ENCODE data around the gene DNM3.

DNM3 gene

DNA sequence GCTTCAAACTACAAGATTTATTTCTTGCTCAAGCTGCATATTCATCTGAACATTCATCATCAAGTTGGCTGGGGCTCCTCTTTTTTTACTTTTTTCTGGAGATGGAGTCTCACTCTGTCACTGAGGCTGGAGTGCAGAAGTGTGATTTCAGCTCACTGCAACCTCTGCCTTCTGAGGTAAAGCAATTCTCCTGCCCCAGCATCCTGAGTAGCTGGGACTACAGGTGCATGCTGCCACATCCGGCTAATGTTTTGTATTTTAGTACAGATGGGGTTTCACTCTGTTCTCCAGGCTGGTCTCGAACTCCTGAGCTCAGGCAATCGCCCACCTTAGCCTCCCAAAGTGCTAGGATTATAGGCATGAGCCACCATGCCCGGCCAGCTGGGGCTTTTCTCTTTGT, 490.9 kb downstream of the DNM3 start:
- H3K4me3 ChIP-seq (ENCODE audit: severe bottlenecking) = no peak overlapping the region
- no peaks in the 10 kb centered on the region for H3K36me3 ChIP-seq (ENCODE audit: low read depth)
- no peaks in the 10 kb centered on the region for H3K9me3 ChIP-seq (ENCODE audit: severe bottlenecking)
- H3K4me1 ChIP-seq (ENCODE audit: insufficient read depth, poor library complexity, severe bottlenecking) = no peaks in the 10 kb centered on the region
- no peaks in the 10 kb centered on the region for H3K27me3 ChIP-seq (ENCODE audit: insufficient read depth, poor library complexity, severe bottlenecking)
- ATAC-seq (ENCODE audit: low read depth) (no peak), DNase-seq (ENCODE audit: low spot score) (no peak)
- TF ChIP-seq CTCF (IDR thresholded peaks at IDR 0.05; ENCODE audit: poor library complexity, severe bottlenecking) = no peak
- no peak overlapping the region for H3K27ac ChIP-seq (ENCODE audit: poor library complexity, severe bottlenecking)

GRCh38 chr1:172335377-172335776, 494.1 kb downstream of the DNM3 start:
- TF ChIP-seq CTCF (IDR thresholded peaks at IDR 0.05; ENCODE audit: poor library complexity, severe bottlenecking) = no peak
- DNase-seq (ENCODE audit: low spot score) = no peak
- Histone ChIP-seq H3K27me3 (ENCODE audit: insufficient read depth, poor library complexity, severe bottlenecking) (no peaks in the 10 kb centered on the region), H3K36me3 (ENCODE audit: low read depth) (no peaks in the 10 kb centered on the region), H3K4me3 (ENCODE audit: severe bottlenecking) (no peak overlapping the region), H3K9me3 (ENCODE audit: severe bottlenecking) (no peaks in the 10 kb centered on the region), H3K27ac (ENCODE audit: poor library complexity, severe bottlenecking) (no peak overlapping the region), H3K4me1 (ENCODE audit: insufficient read depth, poor library complexity, severe bottlenecking) (no peaks in the 10 kb centered on the region)
- no peak for ATAC-seq (ENCODE audit: low read depth)

- no peak for TF ChIP-seq CTCF (IDR thresholded peaks at IDR 0.05; ENCODE audit: poor library complexity, severe bottlenecking)
- H3K27ac ChIP-seq (ENCODE audit: poor library complexity, severe bottlenecking) = no peak overlapping the region
- no peaks in the 10 kb centered on the region for H3K36me3 ChIP-seq (ENCODE audit: low read depth)
- no peaks in the 10 kb centered on the region for H3K27me3 ChIP-seq (ENCODE audit: insufficient read depth, poor library complexity, severe bottlenecking)
- no peaks in the 10 kb centered on the region for H3K9me3 ChIP-seq (ENCODE audit: severe bottlenecking)
- H3K4me3 ChIP-seq (ENCODE audit: severe bottlenecking) = no peak overlapping the region
- DNase-seq (ENCODE audit: low spot score) = no peak
- ATAC-seq (ENCODE audit: low read depth) = no peak
- peaks cover 14% of the 10 kb centered on the region for H3K4me1 ChIP-seq (ENCODE audit: insufficient read depth, poor library complexity, severe bottlenecking)
These were observed 497.0 kb downstream of the DNM3 start for GRCh38 chr1:172338295-172338735.

GRCh38 chr1:172339842-172340241, 498.5 kb downstream of the DNM3 start:
- ATAC-seq (ENCODE audit: low read depth) (no peak), DNase-seq (ENCODE audit: low spot score) (no peak)
- peaks cover 22% of the 10 kb centered on the region for H3K4me1 ChIP-seq (ENCODE audit: insufficient read depth, poor library complexity, severe bottlenecking)
- no peak overlapping the region for H3K4me3 ChIP-seq (ENCODE audit: severe bottlenecking)
- no peak overlapping the region for H3K27ac ChIP-seq (ENCODE audit: poor library complexity, severe bottlenecking)
- TF ChIP-seq CTCF (IDR thresholded peaks at IDR 0.05; ENCODE audit: poor library complexity, severe bottlenecking) = no peak
- H3K36me3 ChIP-seq (ENCODE audit: low read depth) = no peaks in the 10 kb centered on the region
- H3K27me3 ChIP-seq (ENCODE audit: insufficient read depth, poor library complexity, severe bottlenecking) = no peaks in the 10 kb centered on the region
- no peaks in the 10 kb centered on the region for H3K9me3 ChIP-seq (ENCODE audit: severe bottlenecking)

GRCh38 chr1:172340520-172340919, 499.2 kb downstream of the DNM3 start:
- peaks cover 22% of the 10 kb centered on the region for H3K4me1 ChIP-seq (ENCODE audit: insufficient read depth, poor library complexity, severe bottlenecking)
- H3K4me3 ChIP-seq (ENCODE audit: severe bottlenecking) = no peak overlapping the region
- no peak for TF ChIP-seq CTCF (IDR thresholded peaks at IDR 0.05; ENCODE audit: poor library complexity, severe bottlenecking)
- no peak for ATAC-seq (ENCODE audit: low read depth)
- no peaks in the 10 kb centered on the region for H3K9me3 ChIP-seq (ENCODE audit: severe bottlenecking)
- DNase-seq (ENCODE audit: low spot score) = no peak
- H3K27me3 ChIP-seq (ENCODE audit: insufficient read depth, poor library complexity, severe bottlenecking) = no peaks in the 10 kb centered on the region
- H3K36me3 ChIP-seq (ENCODE audit: low read depth) = no peaks in the 10 kb centered on the region
- H3K27ac ChIP-seq (ENCODE audit: poor library complexity, severe bottlenecking) = no peak overlapping the region
